HG03060 (cell line): Measurements from ENCODE around the gene CARHSP1.
"Not testable (repeated sequence)": the region's sequence is repeated elsewhere in the genome, so short reads cannot be mapped to it uniquely, and the experiment has no call there.

Source experiments
- ATAC-seq: cut with Tn5 transposase; IDR thresholded peaks from one replicate; pipeline ENCODE4 v1.9.1; 2021; ENCODE audit warnings: low read depth, moderate number of reproducible peaks; ENCODE audit not compliant: unreplicated experiment

Gene CARHSP1

GRCh38 chr16:8868416-8869211 lies at the start of gene CARHSP1:
CARHSP1 (minus strand) TSS chr16:8869006; CDS start chr16:8859328, 9,678 bp downstream.
- ATAC-seq, result peak; percentile 35

DNA sequence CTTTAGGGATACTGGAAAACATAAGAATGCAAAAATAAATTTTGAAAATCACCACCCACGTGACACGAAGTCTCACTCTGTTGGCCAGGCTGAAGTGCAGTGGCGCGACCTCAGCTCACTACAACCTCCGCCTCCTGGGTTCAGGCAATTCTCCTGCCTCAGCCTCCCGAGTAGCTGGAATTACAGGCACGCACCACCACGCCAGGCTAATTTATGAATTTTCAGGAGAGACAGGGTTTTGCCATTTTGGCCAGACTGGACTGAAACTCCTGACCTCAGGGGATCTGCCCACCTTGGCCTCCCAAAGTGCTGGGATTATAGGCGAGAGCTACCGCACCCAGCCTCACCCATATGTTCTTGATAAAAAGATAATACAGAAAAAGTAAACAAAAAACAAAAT lies 48.5 kb upstream of the CARHSP1 start:
- ATAC-seq, result not testable (repeated sequence)

- no peak for ATAC-seq
Observed at GRCh38 chr16:8916541-8917225, 47.9 kb upstream of the CARHSP1 start.

- no peak for ATAC-seq
Observed at GRCh38 chr16:8915722-8916301, 47.0 kb upstream of the CARHSP1 start.

DNA sequence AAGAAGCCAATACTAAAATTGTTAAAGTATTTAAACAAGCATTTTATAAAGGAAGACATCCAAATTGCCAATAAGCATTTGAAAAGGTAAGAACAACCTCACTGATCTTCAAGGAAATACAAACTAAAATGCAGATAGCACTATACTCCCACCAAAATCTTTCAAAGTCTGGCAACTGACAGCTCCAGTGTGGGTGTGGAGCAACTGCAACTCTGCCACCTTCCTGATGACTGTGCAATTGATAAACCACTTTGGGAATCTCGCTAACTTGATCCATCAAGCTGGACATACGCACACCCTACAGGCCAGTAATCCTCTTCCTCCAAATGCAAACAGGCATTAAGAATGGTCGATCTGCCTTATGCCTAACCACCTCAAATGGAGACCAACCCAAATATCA lies 45.3 kb upstream of the CARHSP1 start:
- ATAC-seq, result no peak

DNA sequence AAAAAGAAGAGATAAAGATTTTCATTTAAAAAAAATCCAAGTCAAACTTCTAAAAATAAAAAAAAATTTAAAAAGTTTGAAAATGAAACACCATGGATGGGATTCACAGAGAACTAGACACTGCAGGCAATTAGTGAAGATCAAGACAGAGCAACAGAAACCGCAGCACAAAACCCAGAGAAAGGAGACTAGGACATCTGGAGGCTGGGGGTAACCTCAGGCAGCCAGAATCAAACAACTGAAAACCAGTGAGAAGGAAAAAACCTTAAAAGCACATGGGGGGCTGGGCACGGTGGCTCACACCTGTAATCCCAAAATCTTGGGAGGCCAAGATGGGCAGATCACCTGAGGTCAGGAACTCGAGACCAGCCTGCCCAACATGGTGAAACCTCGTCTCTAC lies 44.0 kb upstream of the CARHSP1 start:
- ATAC-seq, result no peak

- ATAC-seq, result no peak
Observed at GRCh38 chr16:8910811-8911210, 42.0 kb upstream of the CARHSP1 start.

DNA sequence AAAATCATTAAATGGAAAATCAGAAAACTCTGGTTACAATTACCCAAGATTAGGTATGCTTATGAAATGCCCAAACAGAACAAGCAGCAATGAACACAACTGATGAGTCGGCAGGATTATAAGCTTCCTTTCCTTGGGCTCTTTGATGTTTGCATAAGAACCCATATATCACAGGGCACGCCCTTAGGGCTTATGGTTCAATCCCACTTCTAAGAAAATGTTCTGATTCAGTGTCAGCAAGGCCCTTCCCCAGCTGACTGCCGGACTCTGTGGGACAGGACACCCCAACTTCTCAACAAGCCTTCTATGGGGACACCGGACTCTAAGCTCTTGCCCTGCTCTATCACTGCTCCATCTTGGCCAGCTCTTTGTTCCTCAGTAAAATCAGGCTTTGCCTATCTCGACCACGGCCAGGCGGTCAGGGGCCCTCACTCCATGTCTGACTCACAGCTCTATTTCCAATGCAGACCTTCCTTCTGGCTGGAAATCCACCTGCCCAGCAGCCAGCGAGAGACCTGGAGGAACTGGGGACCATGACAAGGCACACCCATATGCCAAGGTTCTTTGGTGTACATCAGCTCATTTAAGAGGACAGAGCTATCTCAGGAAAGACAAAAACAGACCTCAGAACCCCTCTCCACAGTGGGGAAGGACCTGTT lies 40.1 kb upstream of the CARHSP1 start:
- ATAC-seq, result no peak

DNA sequence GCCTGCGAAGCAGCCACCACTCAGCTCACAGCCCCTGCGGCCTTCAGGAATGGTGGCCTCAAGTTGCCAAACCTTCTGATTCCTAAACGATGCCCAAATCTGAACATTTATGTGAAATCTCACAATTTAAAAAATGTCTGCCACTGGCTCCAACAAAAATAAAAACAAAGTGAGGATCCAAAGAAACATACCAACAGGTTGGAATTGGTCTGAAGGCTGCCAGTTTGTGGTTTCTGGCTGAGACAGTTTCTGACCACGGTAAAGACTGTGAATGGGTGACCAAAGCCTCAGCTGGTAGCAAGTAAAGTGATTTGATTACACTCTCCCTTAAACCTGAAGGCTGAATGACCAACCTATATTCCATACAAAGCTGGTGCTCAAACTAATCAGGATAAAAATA lies 38.3 kb upstream of the CARHSP1 start:
- ATAC-seq, result no peak

DNA sequence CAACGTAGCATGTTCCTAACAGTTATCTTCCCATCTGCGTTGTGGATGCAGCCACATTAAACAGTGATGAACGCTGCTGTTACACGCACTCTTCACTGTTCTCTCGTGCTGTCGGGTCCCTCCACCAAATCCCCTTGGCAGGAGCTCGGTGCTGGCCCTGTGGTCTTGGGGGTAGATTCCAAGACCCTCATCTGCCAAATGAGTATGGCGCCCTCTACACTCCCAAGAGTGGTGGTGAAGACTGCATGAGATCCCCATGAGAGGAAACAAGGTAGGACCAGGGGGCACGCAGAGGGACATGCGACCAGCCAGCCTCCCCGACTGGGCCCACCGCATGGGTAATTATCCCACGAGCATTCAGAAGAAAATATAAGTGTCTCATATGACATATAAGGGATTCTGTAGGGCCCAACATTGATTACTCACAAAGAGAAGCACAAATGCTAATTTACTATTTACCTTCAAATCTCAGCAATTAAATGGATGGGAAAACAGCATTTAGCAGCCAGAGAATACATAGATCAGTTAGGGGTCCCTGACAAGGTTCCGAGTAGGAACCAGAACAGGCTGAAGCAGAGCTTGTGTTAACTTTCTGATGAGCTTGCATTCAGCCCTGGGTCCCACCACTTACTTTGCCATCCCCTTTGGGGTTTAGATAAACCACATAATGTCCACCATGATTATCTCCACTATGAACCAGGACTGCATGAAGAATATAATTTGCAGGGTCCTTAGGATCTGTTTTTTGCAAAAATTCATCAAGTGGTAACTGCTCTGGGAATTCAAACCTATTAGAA lies 37.2 kb upstream of the CARHSP1 start:
- no peak for ATAC-seq

DNA sequence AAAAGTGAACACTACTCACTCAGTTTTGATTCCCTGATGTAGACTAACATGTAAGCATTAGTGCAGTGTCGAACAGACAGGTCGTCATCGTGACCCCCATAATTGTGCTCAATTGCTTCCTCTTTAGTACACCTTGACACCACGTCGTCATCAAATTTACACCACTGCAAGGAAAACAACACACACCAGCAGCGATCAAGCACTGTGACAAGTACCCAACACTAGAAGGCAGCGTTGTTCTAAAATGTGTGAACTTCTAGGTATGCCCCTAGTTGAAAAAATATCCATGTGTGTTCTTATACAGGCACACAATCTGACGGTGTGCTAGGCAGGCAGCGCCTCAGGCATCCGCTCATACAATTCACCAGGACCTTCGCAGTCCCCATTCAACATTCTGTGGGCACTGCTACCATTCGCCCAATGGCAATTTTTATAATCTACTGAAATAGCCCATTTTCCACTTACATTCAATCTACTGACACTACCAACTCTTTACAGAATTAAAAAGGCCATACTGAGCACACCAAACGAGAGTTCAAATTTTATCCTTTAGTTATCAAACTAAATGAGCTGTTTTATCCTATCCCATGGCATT lies 36.5 kb upstream of the CARHSP1 start:
- ATAC-seq, result no peak

GRCh38 chr16:8904018-8904430 lies 35.2 kb upstream of the CARHSP1 start:
- ATAC-seq, result no peak

DNA sequence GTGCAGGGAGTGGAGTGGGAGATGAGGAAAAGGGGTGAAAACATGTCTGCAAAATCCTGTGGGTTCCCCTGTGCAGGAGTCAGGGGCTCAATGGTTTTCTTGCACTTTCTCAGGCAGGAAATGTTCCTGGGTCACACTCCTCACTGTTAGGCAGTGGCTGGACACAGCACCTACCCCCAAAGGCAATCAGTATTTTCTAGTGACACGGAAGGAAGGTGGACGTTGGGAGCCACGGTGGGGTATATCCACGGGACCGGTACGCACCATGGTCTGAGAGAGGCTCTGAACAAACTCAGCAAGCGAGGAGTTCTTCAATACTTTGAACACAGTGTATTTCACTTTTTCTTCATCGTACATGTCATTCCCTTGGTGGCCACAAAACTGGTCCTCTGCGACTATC lies 34.2 kb upstream of the CARHSP1 start:
- no peak for ATAC-seq

- no peak for ATAC-seq
Observed at GRCh38 chr16:8901320-8901861, 32.6 kb upstream of the CARHSP1 start.

GRCh38 chr16:8900343-8900742 lies 31.5 kb upstream of the CARHSP1 start:
- ATAC-seq, result no peak

DNA sequence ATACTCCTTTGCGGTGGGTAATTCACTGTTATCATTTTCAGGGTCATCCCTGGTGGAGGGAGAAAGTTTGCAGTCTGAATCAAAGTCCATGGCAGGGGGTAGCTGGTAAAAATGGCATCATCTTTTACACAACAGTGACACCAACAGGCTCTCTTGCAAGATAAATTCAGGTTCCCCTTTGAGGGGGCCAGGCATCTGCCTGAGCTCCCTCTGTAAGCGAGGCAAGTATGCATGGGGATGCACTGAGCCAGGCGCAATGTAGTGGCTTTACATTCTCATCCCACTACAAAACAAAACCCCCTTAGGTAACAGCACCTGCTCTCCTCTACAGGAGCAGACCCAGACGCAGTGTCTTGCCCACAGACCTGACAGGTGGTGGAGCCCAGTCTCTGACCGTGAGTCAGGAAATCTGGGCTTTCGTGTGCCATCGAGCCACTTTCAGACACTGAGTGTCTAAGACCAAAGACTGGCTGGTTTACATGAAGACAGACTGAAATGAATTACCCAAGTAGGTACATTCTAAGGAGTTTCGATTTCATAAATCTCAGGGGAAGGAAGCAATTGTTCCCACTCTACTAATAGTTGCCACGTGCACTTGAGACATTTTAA lies 31.0 kb upstream of the CARHSP1 start:
- no peak for ATAC-seq

DNA sequence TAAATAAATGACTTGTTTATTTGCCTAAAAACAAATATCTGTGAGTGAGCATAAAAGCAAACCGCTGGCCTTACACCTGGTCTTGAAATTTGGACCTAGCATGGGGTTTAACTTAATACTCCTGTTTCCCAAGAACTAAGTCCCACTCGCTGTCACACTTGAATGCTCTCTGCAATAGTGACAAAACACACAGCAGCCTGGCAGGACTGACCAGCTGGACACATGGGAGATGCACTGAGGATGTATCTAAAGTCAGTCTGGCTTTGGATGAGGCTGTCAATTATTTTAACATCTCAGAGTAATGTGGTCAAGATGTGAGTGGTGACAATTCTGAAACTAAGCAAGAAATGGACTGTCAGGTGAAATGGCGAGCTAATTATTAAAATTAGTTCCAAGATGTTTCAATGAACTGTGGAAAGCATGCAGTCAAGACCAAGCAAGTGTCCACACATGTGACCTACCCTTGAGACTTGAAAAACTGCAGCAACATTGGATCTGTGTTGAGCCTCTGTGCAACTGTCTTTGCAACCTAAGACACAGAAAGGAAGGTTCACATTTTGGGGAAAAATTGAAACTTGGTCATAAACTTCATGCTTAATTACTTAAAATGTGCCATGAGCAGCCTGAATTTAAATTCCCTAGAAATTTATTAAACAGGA lies 30.0 kb upstream of the CARHSP1 start:
- ATAC-seq, result no peak

DNA sequence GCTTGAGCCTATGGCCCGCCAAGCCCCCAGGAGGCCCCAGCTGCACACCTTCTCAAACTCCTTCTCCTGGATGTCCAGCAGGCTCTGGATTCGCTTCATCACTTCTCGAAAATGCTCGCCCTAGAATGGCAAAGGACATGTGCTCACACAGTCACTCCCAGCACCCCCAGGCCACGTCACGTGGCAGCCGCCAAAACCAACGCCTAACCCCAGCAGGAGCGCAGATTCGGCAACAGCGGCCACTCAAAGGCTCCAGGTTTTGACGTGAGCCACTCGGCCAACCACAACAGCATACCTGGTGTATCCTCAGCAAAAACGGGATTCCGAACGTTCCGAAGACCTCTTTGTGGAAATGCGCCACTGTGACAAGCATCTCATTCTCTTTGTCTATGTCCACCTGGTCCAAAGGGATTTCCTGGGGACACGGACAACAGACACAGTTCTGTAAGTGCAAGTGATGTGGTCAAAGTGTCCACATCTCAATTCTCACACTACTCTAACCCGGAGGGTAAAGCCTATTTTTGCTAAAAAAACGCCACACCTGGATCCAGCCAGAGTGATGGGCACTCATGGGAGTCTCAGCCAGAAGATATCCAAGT lies 26.0 kb upstream of the CARHSP1 start:
- no peak for ATAC-seq
